ENCODE results near the gene CERT1. TPM values are rescaled to one million over a fixed set of nuclear protein-coding genes. Genes with fewer than 3 reads are reported as not detected.

Gene CERT1
- total and polyA plus RNA-seq, 2 donors (not counting 3 experiments of a cell fraction or from before 2014, with no cell fraction given): 8.0 to 21.3 TPM

DNA sequence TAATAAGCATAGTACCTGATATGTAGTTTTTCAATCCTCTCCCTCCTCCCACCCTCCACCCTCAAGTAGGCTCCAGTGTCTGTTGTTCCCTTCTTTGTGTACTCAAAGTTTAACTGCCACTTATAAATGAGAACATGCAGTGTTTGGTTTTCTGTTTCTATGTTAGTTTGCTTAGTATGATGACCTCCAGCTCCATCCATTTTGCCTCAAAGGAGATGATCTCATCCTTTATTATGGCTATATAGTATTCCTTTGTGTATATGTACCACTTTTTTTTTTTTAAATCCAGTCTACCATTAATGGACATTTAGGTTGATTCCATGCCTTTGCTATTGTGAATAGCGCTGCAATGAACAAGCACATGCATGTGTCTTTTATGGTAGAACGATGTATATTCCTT is 20.8 kb upstream of the CERT1 start:
- dilution Hi-C loops (cut with MboI; ENCODE audit: extremely low pct_ligation_motif_present, low sequenced_read_pairs): no loop called here
- H3K9me1 ChIP-seq (replicated peaks; ENCODE audit: control insufficient read depth, extremely low read depth, insufficient read depth, low read length): no peaks in the 10 kb centered on the region
- no peaks in the 10 kb centered on the region for H3K27me3 ChIP-seq (ENCODE audit: control insufficient read depth in 2 of 2, insufficient read depth in 2 of 2, low read length in 2 of 2)
- ChIA-PET POLR2A (no interaction called here), CTCF (no interaction called here)
- no peaks in the 10 kb centered on the region for H4K20me1 ChIP-seq (replicated peaks; ENCODE audit: control insufficient read depth, extremely low read depth, insufficient read depth, low read length)
- H2AFZ ChIP-seq (ENCODE audit: low read depth, low read length): no peak overlapping the region
- no peak overlapping the region for H3K9ac ChIP-seq (replicated peaks; ENCODE audit: extremely low read depth, insufficient read depth, low read length)
- DNase-seq (ENCODE audit: low read depth, low spot score) (no peak), FAIRE-seq (no peak)
- TF ChIP-seq EZH2 (IDR thresholded peaks at IDR 0.05; ENCODE audit: borderline replicate concordance, low read depth, low read length, severe bottlenecking) (no peak), JUN (IDR thresholded peaks at IDR 0.05; ENCODE audit: borderline replicate concordance, insufficient read depth, insufficient read length, low read depth) (no peak), FOS (IDR thresholded peaks at IDR 0.05; ENCODE audit: borderline replicate concordance, insufficient read depth, low read length) (no peak), POLR2AphosphoS5 (IDR thresholded peaks at IDR 0.05; ENCODE audit: insufficient read depth, low read depth, low read length) (no peak), MYC (IDR thresholded peaks at IDR 0.05; ENCODE audit: low read depth, low read length) (no peak), GATA2 (IDR thresholded peaks at IDR 0.05; ENCODE audit: insufficient read depth, insufficient read length, low read depth, low read length) (no peak)
- TF ChIP-seq, protein P1, sequence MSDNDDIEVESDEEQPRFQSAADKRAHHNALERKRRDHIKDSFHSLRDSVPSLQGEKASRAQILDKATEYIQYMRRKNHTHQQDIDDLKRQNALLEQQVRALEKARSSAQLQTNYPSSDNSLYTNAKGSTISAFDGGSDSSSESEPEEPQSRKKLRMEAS (IDR thresholded peaks at IDR 0.05; ENCODE audit: insufficient read depth, insufficient read length): no peak
- TF ChIP-seq, protein P2, sequence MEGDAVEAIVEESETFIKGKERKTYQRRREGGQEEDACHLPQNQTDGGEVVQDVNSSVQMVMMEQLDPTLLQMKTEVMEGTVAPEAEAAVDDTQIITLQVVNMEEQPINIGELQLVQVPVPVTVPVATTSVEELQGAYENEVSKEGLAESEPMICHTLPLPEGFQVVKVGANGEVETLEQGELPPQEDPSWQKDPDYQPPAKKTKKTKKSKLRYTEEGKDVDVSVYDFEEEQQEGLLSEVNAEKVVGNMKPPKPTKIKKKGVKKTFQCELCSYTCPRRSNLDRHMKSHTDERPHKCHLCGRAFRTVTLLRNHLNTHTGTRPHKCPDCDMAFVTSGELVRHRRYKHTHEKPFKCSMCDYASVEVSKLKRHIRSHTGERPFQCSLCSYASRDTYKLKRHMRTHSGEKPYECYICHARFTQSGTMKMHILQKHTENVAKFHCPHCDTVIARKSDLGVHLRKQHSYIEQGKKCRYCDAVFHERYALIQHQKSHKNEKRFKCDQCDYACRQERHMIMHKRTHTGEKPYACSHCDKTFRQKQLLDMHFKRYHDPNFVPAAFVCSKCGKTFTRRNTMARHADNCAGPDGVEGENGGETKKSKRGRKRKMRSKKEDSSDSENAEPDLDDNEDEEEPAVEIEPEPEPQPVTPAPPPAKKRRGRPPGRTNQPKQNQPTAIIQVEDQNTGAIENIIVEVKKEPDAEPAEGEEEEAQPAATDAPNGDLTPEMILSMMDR (IDR thresholded peaks at IDR 0.05; ENCODE audit: extremely low read depth in 1 of 2, insufficient read depth in 1 of 2, low read depth in 1 of 2, low read length in 2 of 2): no peak
- H3K4me2 ChIP-seq (ENCODE audit: insufficient read depth, low read length): no peak overlapping the region
- no peak overlapping the region for H3K4me3 ChIP-seq (replicated peaks in 1 of 3; ENCODE audit: insufficient read depth in 1 of 3, low read depth in 1 of 3, low read length in 3 of 3)
- no peaks in the 10 kb centered on the region for H3K9me3 ChIP-seq (replicated peaks; ENCODE audit: control insufficient read depth, insufficient read depth, low read length)
- no TSS peak for BruUV-seq (replicated peaks)
- no peaks in the 10 kb centered on the region for H3K4me1 ChIP-seq (ENCODE audit: control insufficient read depth, extremely low read depth, insufficient read depth, low read length)
- H3K27ac ChIP-seq (ENCODE audit: insufficient read depth, low read depth, low read length): no peak overlapping the region
- H3K79me2 ChIP-seq (ENCODE audit: control insufficient read depth, insufficient read depth, low read length): peaks cover 65% of the 10 kb centered on the region
- intact Hi-C loops (cut with micrococcal nuclease): no loop called here
- no peaks in the 10 kb centered on the region for H3K36me3 ChIP-seq (ENCODE audit: control insufficient read depth in 2 of 2, extremely low read depth in 1 of 2, insufficient read depth in 2 of 2, low read length in 2 of 2)

All from endothelial cell of umbilical vein (primary cell).